ENCODE data around the gene CDC42BPA.

The CDC42BPA gene

DNA sequence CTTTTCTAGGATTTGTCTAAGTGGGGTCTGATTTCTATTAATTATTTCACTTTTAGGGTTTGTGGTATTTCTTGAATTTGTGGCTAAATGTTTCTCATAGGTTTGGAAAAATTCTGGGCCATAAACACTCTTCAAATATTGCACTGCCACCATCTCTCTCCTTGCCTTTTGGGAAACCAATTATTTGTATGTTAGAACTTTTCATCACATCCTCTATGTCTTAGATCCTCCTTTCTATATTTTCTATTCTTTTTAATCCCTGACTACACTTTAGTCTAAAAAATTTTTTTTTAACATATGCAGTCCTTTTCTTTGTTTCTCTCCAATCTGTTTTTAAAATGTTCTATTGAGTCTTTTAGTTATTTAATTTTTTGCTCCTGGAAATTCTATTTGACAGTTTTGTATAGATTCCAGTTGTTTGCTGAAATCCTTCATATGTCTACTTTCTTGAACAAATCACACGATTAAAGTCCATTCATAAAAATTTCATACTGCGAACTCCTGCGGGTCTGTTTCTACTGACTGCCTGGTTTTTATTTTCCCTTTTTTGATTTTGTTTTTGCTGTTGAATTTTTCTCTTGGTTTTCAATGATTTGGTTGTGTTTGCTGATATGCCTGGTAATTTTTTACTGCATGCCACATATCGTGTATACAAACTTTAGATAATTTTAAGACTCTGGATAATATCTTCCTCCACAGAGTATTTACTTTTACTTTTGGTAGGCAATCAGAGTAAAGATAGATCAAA is 235.1 kb downstream of the CDC42BPA start:
- H3K27ac ChIP-seq: no peak overlapping the region
- TF ChIP-seq, protein P1, sequence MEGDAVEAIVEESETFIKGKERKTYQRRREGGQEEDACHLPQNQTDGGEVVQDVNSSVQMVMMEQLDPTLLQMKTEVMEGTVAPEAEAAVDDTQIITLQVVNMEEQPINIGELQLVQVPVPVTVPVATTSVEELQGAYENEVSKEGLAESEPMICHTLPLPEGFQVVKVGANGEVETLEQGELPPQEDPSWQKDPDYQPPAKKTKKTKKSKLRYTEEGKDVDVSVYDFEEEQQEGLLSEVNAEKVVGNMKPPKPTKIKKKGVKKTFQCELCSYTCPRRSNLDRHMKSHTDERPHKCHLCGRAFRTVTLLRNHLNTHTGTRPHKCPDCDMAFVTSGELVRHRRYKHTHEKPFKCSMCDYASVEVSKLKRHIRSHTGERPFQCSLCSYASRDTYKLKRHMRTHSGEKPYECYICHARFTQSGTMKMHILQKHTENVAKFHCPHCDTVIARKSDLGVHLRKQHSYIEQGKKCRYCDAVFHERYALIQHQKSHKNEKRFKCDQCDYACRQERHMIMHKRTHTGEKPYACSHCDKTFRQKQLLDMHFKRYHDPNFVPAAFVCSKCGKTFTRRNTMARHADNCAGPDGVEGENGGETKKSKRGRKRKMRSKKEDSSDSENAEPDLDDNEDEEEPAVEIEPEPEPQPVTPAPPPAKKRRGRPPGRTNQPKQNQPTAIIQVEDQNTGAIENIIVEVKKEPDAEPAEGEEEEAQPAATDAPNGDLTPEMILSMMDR (conservative IDR thresholded peaks at IDR 0.05): no peak

DNA sequence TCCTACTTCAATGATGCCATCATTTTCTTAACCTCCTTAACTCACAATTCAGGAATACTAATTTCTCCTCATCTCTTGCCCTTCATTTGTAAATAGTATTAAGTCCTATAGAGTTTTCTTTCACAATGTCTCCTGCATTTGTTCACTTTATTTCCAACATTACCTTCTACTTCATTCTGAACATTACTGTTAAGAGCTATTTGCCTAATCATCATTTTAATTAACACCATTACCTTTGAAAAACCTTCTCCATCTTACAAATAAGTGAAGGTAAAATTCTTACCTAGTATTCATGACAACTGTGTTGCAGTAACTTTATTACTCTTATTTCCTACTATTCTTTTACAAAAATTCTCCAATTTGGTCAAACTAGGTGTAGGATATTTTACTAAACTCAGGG is 240.5 kb downstream of the CDC42BPA start:
- H3K27ac ChIP-seq: no peak overlapping the region
- TF ChIP-seq, protein P1 (conservative IDR thresholded peaks at IDR 0.05): no peak

DNA sequence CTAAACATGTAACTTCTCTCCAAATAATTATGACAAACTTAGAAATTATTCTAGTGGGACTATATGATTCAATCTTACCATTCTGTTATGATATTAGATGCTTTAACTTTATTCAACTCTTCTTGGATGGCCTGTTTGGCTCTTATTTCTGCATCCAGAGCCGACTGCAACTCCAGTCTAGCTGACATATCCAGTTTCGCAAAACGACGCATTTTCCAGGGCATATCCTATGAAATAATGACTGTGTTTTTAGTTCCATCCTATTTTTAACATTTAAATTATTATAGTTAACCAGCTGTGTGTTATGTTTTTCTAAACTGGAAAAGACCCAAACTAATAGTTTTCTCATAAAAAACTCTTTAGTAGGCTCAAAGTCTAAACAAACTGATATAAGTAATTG is 244.5 kb downstream of the CDC42BPA start:
- no peak overlapping the region for H3K27ac ChIP-seq
- TF ChIP-seq, protein P1 (conservative IDR thresholded peaks at IDR 0.05): no peak

DNA sequence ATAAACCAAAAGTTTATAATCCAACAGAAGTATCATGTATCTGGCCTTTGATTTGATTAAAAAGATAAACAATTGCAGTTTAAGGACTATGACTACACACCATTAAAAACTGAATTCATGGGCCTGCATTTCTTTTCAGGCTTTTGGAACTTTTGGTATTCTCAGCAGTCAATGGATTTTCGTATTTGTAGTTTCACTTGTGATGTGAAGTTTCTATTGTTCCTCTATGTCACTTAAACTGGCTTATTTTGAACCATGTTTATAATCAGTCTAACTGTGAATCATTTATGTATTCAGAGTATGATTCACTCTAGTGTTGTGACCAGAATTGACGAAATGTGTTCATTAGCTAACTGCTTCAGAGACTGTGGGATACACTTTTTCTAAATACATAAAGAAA is 245.3 kb downstream of the CDC42BPA start:
- no peak overlapping the region for H3K27ac ChIP-seq
- TF ChIP-seq, protein P1 (conservative IDR thresholded peaks at IDR 0.05): no peak

DNA sequence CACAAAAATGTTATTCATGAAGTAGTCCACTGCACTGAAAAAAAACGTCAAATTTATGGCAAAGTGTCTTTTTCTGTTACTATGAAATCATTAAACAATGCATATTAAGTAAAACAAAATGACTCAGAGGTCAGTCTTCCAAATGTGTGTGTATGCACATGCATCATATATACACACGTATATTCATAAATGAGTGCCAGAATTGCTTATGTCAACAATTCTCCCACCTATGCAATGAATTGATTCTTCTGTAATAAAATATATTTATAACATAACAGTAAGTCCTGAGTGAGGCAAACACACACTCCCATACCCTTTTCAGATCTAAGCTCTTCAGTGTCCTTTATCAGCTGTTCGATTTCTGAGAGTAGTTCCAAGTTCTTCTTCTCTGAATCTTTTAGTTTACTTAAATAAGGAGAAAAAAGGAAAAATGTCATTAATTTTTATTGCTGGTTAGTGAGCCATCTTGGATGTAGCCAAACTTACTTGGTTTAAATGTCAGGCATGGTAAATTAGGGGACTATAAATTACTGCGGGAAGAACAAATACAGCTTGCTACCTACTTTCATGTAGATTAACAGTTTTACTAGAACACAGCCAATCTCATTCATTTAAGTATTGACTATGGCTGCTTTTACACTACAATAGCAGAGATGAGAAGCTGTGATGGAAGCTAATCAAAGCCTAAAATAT is 246.3 kb downstream of the CDC42BPA start:
- no peak overlapping the region for H3K27ac ChIP-seq
- TF ChIP-seq, protein P1 (conservative IDR thresholded peaks at IDR 0.05): no peak

DNA sequence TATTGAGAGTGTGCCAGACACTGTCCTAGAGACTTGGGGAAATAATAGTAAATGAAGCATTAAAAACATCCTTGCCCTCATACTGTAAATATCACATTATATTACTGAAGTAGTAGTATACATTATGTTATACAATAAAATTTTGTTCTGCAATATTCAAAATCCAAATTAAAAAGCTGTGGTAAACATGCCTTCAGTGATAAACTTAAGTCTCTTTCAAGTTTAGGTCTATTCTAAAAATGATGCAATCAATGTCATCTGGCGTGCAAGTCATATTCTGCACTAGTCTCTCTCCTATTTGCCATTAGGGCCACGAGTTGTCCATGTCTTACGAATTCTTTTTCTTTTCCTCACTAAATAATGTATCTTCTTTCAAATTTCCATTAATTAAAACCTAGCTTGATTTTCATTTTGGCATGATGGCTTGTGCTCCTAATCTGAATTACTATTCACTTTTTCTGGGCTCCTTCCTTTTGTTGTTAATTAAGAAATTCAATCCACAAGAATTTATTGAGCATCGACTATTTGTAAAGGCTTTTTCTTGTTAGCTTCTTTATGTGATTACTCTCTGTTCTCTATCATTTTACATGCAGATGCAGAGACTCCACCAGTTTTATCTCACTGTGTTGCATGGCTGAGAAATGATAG is 247.5 kb downstream of the CDC42BPA start:
- TF ChIP-seq, protein P1 (conservative IDR thresholded peaks at IDR 0.05): no peak
- H3K27ac ChIP-seq: no peak overlapping the region

DNA sequence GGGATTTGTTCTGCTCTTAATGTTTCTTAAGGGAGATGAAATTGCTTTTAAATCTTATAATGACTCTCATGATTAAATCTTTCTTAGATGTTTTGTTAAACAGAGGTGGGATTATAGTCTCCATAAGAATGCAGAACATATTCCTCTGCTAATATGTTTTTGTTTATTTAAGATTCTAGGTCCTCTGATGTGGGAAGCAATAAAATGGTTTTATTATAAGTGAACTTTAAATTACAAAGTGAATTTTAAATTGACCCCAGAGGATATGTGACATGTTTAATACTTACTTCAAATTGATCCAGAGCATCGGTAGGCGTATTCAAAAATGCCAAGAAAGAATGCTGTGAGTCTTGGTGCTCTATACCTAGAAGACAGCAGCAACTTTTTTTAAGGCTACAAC is 248.8 kb downstream of the CDC42BPA start:
- TF ChIP-seq, protein P1 (conservative IDR thresholded peaks at IDR 0.05): no peak
- no peak overlapping the region for H3K27ac ChIP-seq

All from VCaP (cell line).